Left ventricle myocardium inferior (tissue), 1 donor: Measurements from ENCODE around the gene CEP85L. TPM values are rescaled to one million over a fixed set of nuclear protein-coding genes. Genes with fewer than 3 reads are reported as not detected.

ENCODE experiments used
- DNase-seq: peaks from one replicate; pipeline ENCODE4 v3.0.0-alpha.2; 2020
- H3K27ac ChIP-seq: fragments of 200-600 bp; replicated peaks from 2 replicates; pipeline ENCODE4 v1.8.0; 2021
- H3K27me3 ChIP-seq: fragments of 200-600 bp; 2 replicates; pipeline ENCODE4 v1.8.0; 2021; ENCODE audit warnings: low read depth
- H3K36me3 ChIP-seq: fragments of 200-600 bp; 2 replicates; pipeline ENCODE4 v1.8.0; 2021
- H3K4me1 ChIP-seq: fragments of 200-600 bp; 2 replicates; pipeline ENCODE4 v1.8.0; 2021
- H3K4me3 ChIP-seq: fragments of 200-600 bp; 2 replicates; pipeline ENCODE4 v1.8.0; 2021; ENCODE audit warnings: mild to moderate bottlenecking, moderate library complexity
- H3K9me3 ChIP-seq: fragments of 200-600 bp; replicated peaks from 2 replicates; pipeline ENCODE4 v1.8.0; 2021
- CTCF ChIP-seq: fragments of 200-600 bp; IDR thresholded peaks from 2 replicates; pipeline ENCODE4 v1.8.0; 2021; ENCODE audit warnings: antibody characterized with exemption, mild to moderate bottlenecking, borderline replicate concordance
- intact Hi-C: fragments of 100-400 bp; cut with micrococcal nuclease; formaldehyde crosslinking; loops from one replicate; pipeline ENCODE4 v1.11.0; 2022
- total RNA-seq: library from RNA; stranded (reverse); fragmentation: NEBNext Ultra II Directional; extraction: Animal tissue kit (Norgen Biotek cat#: 25700); gene quantifications from one replicate; pipeline ENCODE4 v1.2.1, GENCODE V29; 2021
- donor health status: DM: no; HTN: yes; CAD: no; lungs with severe emphysema.

The CEP85L gene
- total RNA-seq, 1 donor from 2014 or later: 11.5 TPM

- H3K4me3 ChIP-seq: peak overlapping the region; percentile 84
- intact Hi-C loops: loop anchor here (10.0 kb wide), 1 partner anchor 125 kb away; no protein-coding TSS in a partner anchor
- no peaks in the 10 kb centered on the region for H3K27me3 ChIP-seq
- no peaks in the 10 kb centered on the region for H3K9me3 ChIP-seq
- TF ChIP-seq CTCF: no peak
- H3K36me3 ChIP-seq: no peaks in the 10 kb centered on the region
- peak overlapping the region; percentile 98 for H3K27ac ChIP-seq
- no peak for DNase-seq
- H3K4me1 ChIP-seq: peaks cover 48% of the 10 kb centered on the region
Measured at GRCh38 chr6:118649918-118650581, 1.3 kb downstream of the CEP85L start.

GRCh38 chr6:118648866-118649554 is 2.4 kb downstream of the CEP85L start:
- Histone ChIP-seq H3K27me3 (no peaks in the 10 kb centered on the region), H3K4me3 (peak overlapping the region; percentile 84), H3K4me1 (peaks cover 57% of the 10 kb centered on the region), H3K9me3 (no peaks in the 10 kb centered on the region), H3K27ac (no peak overlapping the region), H3K36me3 (no peaks in the 10 kb centered on the region)
- no peak for TF ChIP-seq CTCF
- intact Hi-C loops: loop anchor here (10.0 kb wide), 1 partner anchor 126 kb away; no protein-coding TSS in a partner anchor
- DNase-seq: no peak

- Histone ChIP-seq H3K9me3 (no peaks in the 10 kb centered on the region), H3K4me1 (peaks cover 59% of the 10 kb centered on the region), H3K36me3 (no peaks in the 10 kb centered on the region), H3K27me3 (no peaks in the 10 kb centered on the region), H3K27ac (no peak overlapping the region), H3K4me3 (no peak overlapping the region)
- intact Hi-C loops: loop anchor here (10.0 kb wide), 1 partner anchor 128 kb away; no protein-coding TSS in a partner anchor
- no peak for TF ChIP-seq CTCF
- DNase-seq: no peak
Measured at GRCh38 chr6:118646977-118647376, 4.4 kb downstream of the CEP85L start.

GRCh38 chr6:118645395-118645794 is 6.0 kb downstream of the CEP85L start:
- DNase-seq: no peak
- Histone ChIP-seq H3K36me3 (no peaks in the 10 kb centered on the region), H3K4me3 (no peak overlapping the region), H3K9me3 (no peaks in the 10 kb centered on the region), H3K27ac (no peak overlapping the region), H3K27me3 (no peaks in the 10 kb centered on the region), H3K4me1 (peaks cover 51% of the 10 kb centered on the region)
- intact Hi-C loops: loop anchor here (10.0 kb wide), 1 partner anchor 129 kb away; no protein-coding TSS in a partner anchor
- no peak for TF ChIP-seq CTCF

GRCh38 chr6:118644007-118644406 is 7.4 kb downstream of the CEP85L start:
- TF ChIP-seq CTCF: no peak
- Histone ChIP-seq H3K27me3 (no peaks in the 10 kb centered on the region), H3K9me3 (no peaks in the 10 kb centered on the region), H3K27ac (no peak overlapping the region), H3K36me3 (no peaks in the 10 kb centered on the region), H3K4me1 (peaks cover 51% of the 10 kb centered on the region), H3K4me3 (no peak overlapping the region)
- intact Hi-C loops: loop anchor here (10.0 kb wide), 1 partner anchor 131 kb away; no protein-coding TSS in a partner anchor
- no peak for DNase-seq
